Measurements from ENCODE around the gene CPXM2.

The CPXM2 gene

GRCh38 chr10:123796736-123797135 lies 94.9 kb downstream of the CPXM2 start:
- DNase-seq = no peak

- DNase-seq = no peak
Observed at GRCh38 chr10:123795846-123796590, 95.6 kb downstream of the CPXM2 start.

- DNase-seq = no peak
Observed at GRCh38 chr10:123795196-123795780, 96.3 kb downstream of the CPXM2 start.

GRCh38 chr10:123792248-123792978 lies 99.2 kb downstream of the CPXM2 start:
- no peak for DNase-seq

GRCh38 chr10:123790132-123790885 lies 101.3 kb downstream of the CPXM2 start:
- DNase-seq = no peak

GRCh38 chr10:123788981-123789380 lies 102.6 kb downstream of the CPXM2 start:
- no peak for DNase-seq

GRCh38 chr10:123787566-123787965 lies 104.0 kb downstream of the CPXM2 start:
- no peak for DNase-seq

GRCh38 chr10:123786896-123787295 lies 104.7 kb downstream of the CPXM2 start:
- no peak for DNase-seq

GRCh38 chr10:123786306-123786705 lies 105.3 kb downstream of the CPXM2 start:
- no peak for DNase-seq

GRCh38 chr10:123784646-123785045 lies 107.0 kb downstream of the CPXM2 start:
- DNase-seq = no peak

- no peak for DNase-seq
Observed at GRCh38 chr10:123784216-123784615, 107.4 kb downstream of the CPXM2 start.

GRCh38 chr10:123783296-123783695 lies 108.3 kb downstream of the CPXM2 start:
- no peak for DNase-seq

GRCh38 chr10:123782549-123782948 lies 109.1 kb downstream of the CPXM2 start:
- DNase-seq = no peak

- no peak for DNase-seq
Observed at GRCh38 chr10:123781956-123782500, 109.6 kb downstream of the CPXM2 start.

- DNase-seq = no peak
Observed at GRCh38 chr10:123781324-123781900, 110.2 kb downstream of the CPXM2 start.

GRCh38 chr10:123778719-123779517 lies 112.7 kb downstream of the CPXM2 start:
- DNase-seq = no peak

GRCh38 chr10:123777881-123778280 lies 113.7 kb downstream of the CPXM2 start:
- no peak for DNase-seq

- no peak for DNase-seq
Observed at GRCh38 chr10:123774132-123774742, 117.4 kb downstream of the CPXM2 start.

- DNase-seq = peak; percentile 3
Observed at GRCh38 chr10:123772645-123773508, 118.7 kb downstream of the CPXM2 start.

Data from fibroblast of skin of scalp (primary cell).